ENCODE measurements around the gene ACAT2. TPM values are rescaled to one million over a fixed set of nuclear protein-coding genes. Genes with fewer than 3 reads are reported as not detected.

Gene ACAT2
- total and polyA plus RNA-seq, 11 donors = 1.3 to 18.1 (median 7.3) TPM

GRCh38 chr6:159761129-159761872 lies 544 bp upstream of the ACAT2 start:
- intact Hi-C loops (cut with DNase I) = loop anchor here in 5 of 10 donors (1.0 to 10.0 kb wide), 5 partner anchors 34 to 68 kb away; partner anchors contain the start of genes SOD2 (in 3 of the 5) and WTAP (in 3 of the 5)

GRCh38 chr6:159762681-159763293 lies 942 bp downstream of the ACAT2 start:
- Histone ChIP-seq H3K36me3 (peaks cover 0 to 48% (median 31%) of the 10 kb centered on the region in 9 donors), H3K4me1 (peaks cover 0 to 25% (median 12%) of the 10 kb centered on the region in 12 donors), H3K27ac (peak overlapping the region; percentile 90 to 100 (median 98)), H3K27me3 (no peaks in the 10 kb centered on the region), H3K9me3 (no peaks in the 10 kb centered on the region), H3K4me3 (peak overlapping the region; percentile 77 to 100 (median 94))
- TF ChIP-seq CTCF (IDR thresholded peaks at IDR 0.05) = no peak
- no peak for TF ChIP-seq POLR2A (IDR thresholded peaks at IDR 0.05)
- WGBS, 4 donors = 18 to 71% (median 21%) methylated on average over 2 to 16 of the region's 16 CpGs
- intact Hi-C loops (cut with DNase I) = loop anchor here in 5 of 10 donors (1.0 to 10.0 kb wide), 6 partner anchors 26 to 70 kb away; partner anchors contain the start of genes SOD2 (in 3 of the 5), TCP1 (in 2 of the 5) and WTAP (in 2 of the 5)
- DNase-seq (peak in 1 of 5 donors; percentile 29), ATAC-seq (peak in 2 of 4 donors; percentile 0 to 1)

More at GRCh38 chr6:159761129-159761872, 544 bp upstream of the ACAT2 start:
- Histone ChIP-seq H3K36me3 (peaks cover 0 to 48% (median 35%) of the 10 kb centered on the region in 9 donors), H3K27ac (peak overlapping the region; percentile 90 to 100 (median 98)), H3K9me3 (no peaks in the 10 kb centered on the region), H3K4me1 (peaks cover 0 to 25% (median 12%) of the 10 kb centered on the region in 12 donors), H3K4me3 (peak overlapping the region; percentile 77 to 100 (median 94)), H3K27me3 (no peaks in the 10 kb centered on the region)
- 6 to 17% (median 12%) methylated on average over 35 to 45 of the region's 45 CpGs for WGBS, 4 donors
- ATAC-seq (no peak), DNase-seq (peak in 4 of 5 donors; percentile 12 to 71 (median 30))
- no peak for TF ChIP-seq CTCF (IDR thresholded peaks at IDR 0.05)
- TF ChIP-seq POLR2A (IDR thresholded peaks at IDR 0.05) = no peak

- no peaks in the 10 kb centered on the region for H3K9me3 ChIP-seq
- no peak overlapping the region for H3K27ac ChIP-seq
- no peak for DNase-seq
- no peak for TF ChIP-seq POLR2A (IDR thresholded peaks at IDR 0.05)
- TF ChIP-seq CTCF (IDR thresholded peaks at IDR 0.05) = no peak
- H3K4me1 ChIP-seq = peaks cover 0 to 8% (median 5%) of the 10 kb centered on the region in 12 donors
- ATAC-seq = no peak
- H3K4me3 ChIP-seq = no peak overlapping the region
- intact Hi-C loops (cut with DNase I) = loop anchor here in 2 of 10 donors (10.0 kb wide), 1 partner anchor 72 kb away; the partner anchor contains the start of gene SOD2 (in 2 of the 2)
- no peaks in the 10 kb centered on the region for H3K27me3 ChIP-seq
- H3K36me3 ChIP-seq = peaks cover 0 to 64% (median 51%) of the 10 kb centered on the region in 9 donors
These were observed 5.1 kb downstream of the ACAT2 start for GRCh38 chr6:159766906-159767305.

- peaks cover 0 to 6% (median 0%) of the 10 kb centered on the region in 12 donors for H3K9me3 ChIP-seq
- ATAC-seq (no peak), DNase-seq (no peak)
- no peak overlapping the region for H3K27ac ChIP-seq
- H3K4me1 ChIP-seq = no peaks in the 10 kb centered on the region
- no peaks in the 10 kb centered on the region for H3K27me3 ChIP-seq
- intact Hi-C loops (cut with DNase I) = loop anchor here in 2 of 10 donors (10.0 kb wide), 1 partner anchor 75 kb away; the partner anchor contains the start of gene SOD2 (in 2 of the 2)
- H3K4me3 ChIP-seq = no peak overlapping the region
- peaks cover 0 to 68% (median 46%) of the 10 kb centered on the region in 9 donors for H3K36me3 ChIP-seq
- no peak for TF ChIP-seq POLR2A (IDR thresholded peaks at IDR 0.05)
These were observed 7.6 kb downstream of the ACAT2 start for GRCh38 chr6:159769470-159769869.

Measured in heart left ventricle (tissue), 16 donors.